ENCODE measurements around the gene SURF6. TPM values are rescaled to one million over a fixed set of nuclear protein-coding genes. Genes with fewer than 3 reads are reported as not detected.
"Not testable (repeated sequence)": the region's sequence is repeated elsewhere in the genome, so short reads cannot be mapped to it uniquely, and the experiment has no call there.

SURF6 gene
- total and polyA plus RNA-seq, 4 experiments from 2014 or later: 2.3 to 28.9 (median 21.0) TPM

DNA sequence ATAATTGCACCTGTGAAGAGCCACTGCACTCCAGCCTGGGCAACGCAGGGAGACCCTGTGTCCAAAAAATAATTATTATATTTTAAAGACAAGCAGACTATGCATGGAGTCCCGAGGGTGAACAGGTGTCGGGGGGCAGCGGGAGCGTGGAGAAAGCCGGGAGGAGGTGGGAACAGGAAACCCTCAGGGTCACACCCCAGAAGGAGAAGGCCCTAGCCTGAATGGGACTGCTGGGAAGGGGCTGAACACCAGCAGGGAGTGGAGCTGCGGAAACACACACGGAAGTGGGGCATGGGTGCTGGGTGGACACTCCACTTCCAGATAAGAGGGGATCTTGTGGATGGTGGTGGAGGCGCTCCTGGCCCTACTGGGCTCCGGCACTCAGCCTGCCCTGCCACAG lies 12.8 kb downstream of the SURF6 start:
- no peaks in the 10 kb centered on the region for H3K9me3 ChIP-seq (ENCODE audit: control insufficient read depth in 1 of 2, low read length in 2 of 2)
- no peaks in the 10 kb centered on the region for H3K27me3 ChIP-seq (ENCODE audit: insufficient read depth, low read length)
- Mint-ChIP-seq H3K36me3 (peaks cover 0 to 3% of the 10 kb centered on the region in 2 donors), H3K4me1 (peaks cover 0 to 3% (median 0%) of the 10 kb centered on the region in 4 donors), H3K27ac (no peak overlapping the region), H3K4me3 (no peak overlapping the region), H3K27me3 (no peaks in the 10 kb centered on the region), H3K9me3 (no peaks in the 10 kb centered on the region)
- no peaks in the 10 kb centered on the region for H3K36me3 ChIP-seq (ENCODE audit: insufficient read depth, low read length)
- H3K4me1 ChIP-seq (ENCODE audit: insufficient read depth, low read length): no peaks in the 10 kb centered on the region
- POLR2A ChIA-PET (ENCODE audit: partially characterized antibody): no interaction called here
- CTCF ChIA-PET (ENCODE audit: partially characterized antibody): no interaction called here
- H3K4me3 ChIP-seq (ENCODE audit: low read length in 2 of 2): no peak overlapping the region
- DNase-seq: no peak
- no peak overlapping the region for H3K27ac ChIP-seq (ENCODE audit: low read depth, low read length)
- intact Hi-C loops (cut with micrococcal nuclease): no loop called here

DNA sequence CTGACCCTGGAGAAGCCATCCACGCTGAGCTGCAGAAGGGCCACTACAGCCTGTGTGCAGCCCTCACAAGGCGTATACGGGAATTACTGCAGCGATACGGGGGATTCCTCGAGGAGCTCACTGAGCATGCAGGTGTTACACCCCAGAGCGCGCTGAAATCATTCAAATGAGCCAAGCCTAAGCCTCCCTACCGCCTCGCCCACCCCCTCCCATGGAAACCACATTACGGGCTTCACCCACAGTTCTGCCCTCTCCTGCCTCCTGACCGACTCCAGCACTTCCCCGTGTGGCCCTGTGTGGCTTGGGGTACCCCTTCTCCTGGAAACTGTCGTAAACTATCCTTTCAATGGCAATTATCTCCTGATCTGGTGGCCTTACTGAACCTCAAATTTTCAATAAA lies 13.3 kb downstream of the SURF6 start:
- DNase-seq: no peak
- H3K4me1 Mint-ChIP-seq: peaks cover 0 to 3% (median 0%) of the 10 kb centered on the region in 4 donors
- ChIA-PET CTCF (ENCODE audit: partially characterized antibody) (no interaction called here), POLR2A (ENCODE audit: partially characterized antibody) (no interaction called here)
- intact Hi-C loops (cut with micrococcal nuclease): no loop called here
- Histone ChIP-seq H3K9me3 (ENCODE audit: control insufficient read depth in 1 of 2, low read length in 2 of 2) (no peaks in the 10 kb centered on the region), H3K4me3 (ENCODE audit: low read length in 2 of 2) (no peak overlapping the region), H3K4me1 (ENCODE audit: insufficient read depth, low read length) (no peaks in the 10 kb centered on the region), H3K36me3 (ENCODE audit: insufficient read depth, low read length) (no peaks in the 10 kb centered on the region), H3K27ac (ENCODE audit: low read depth, low read length) (no peak overlapping the region), H3K27me3 (ENCODE audit: insufficient read depth, low read length) (no peaks in the 10 kb centered on the region)
- no peak overlapping the region for H3K4me3 Mint-ChIP-seq
- H3K27ac Mint-ChIP-seq: no peak overlapping the region
- H3K36me3 Mint-ChIP-seq: peaks cover 0 to 3% of the 10 kb centered on the region in 2 donors
- H3K9me3 Mint-ChIP-seq: no peaks in the 10 kb centered on the region
- H3K27me3 Mint-ChIP-seq: no peaks in the 10 kb centered on the region

DNA sequence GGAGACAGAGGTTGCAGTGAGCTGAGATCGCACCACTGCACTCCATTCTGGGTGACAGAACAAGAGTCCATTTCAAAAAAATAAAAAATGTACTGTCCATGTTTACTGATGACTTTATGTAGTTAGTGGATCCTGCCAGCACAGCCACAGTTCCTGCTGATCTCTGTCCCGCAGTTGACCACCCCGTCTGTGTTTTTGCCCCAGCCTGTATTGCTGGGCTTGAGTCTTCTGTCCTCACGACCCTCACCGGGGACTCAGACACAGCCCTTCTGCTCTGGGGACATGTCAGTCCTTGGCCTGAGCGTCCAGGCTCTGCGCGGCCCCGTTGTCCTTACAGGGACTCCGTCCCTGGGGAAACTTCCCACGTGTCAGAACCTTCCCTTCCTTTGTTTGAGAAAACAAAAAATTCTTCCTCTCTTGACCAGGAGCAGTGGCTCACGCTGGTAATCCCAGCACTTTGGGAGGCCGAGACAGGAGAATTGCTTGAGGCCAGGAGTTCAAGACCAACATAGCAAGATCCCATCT lies 14.5 kb downstream of the SURF6 start:
- Mint-ChIP-seq H3K4me1 (peaks cover 0 to 3% (median 0%) of the 10 kb centered on the region in 4 donors), H3K9me3 (no peaks in the 10 kb centered on the region), H3K4me3 (no peak overlapping the region), H3K36me3 (peaks cover 0 to 3% of the 10 kb centered on the region in 2 donors), H3K27me3 (peaks cover 0 to 2% of the 10 kb centered on the region in 2 donors), H3K27ac (no peak overlapping the region)
- Histone ChIP-seq H3K9me3 (ENCODE audit: control insufficient read depth in 1 of 2, low read length in 2 of 2) (no peaks in the 10 kb centered on the region), H3K4me3 (ENCODE audit: low read length in 2 of 2) (no peak overlapping the region), H3K27ac (ENCODE audit: low read depth, low read length) (no peak overlapping the region), H3K36me3 (ENCODE audit: insufficient read depth, low read length) (no peaks in the 10 kb centered on the region), H3K27me3 (ENCODE audit: insufficient read depth, low read length) (no peaks in the 10 kb centered on the region), H3K4me1 (ENCODE audit: insufficient read depth, low read length) (no peaks in the 10 kb centered on the region)
- intact Hi-C loops (cut with micrococcal nuclease): no loop called here
- ChIA-PET CTCF (ENCODE audit: partially characterized antibody) (no interaction called here), POLR2A (ENCODE audit: partially characterized antibody) (no interaction called here)
- DNase-seq: no peak

DNA sequence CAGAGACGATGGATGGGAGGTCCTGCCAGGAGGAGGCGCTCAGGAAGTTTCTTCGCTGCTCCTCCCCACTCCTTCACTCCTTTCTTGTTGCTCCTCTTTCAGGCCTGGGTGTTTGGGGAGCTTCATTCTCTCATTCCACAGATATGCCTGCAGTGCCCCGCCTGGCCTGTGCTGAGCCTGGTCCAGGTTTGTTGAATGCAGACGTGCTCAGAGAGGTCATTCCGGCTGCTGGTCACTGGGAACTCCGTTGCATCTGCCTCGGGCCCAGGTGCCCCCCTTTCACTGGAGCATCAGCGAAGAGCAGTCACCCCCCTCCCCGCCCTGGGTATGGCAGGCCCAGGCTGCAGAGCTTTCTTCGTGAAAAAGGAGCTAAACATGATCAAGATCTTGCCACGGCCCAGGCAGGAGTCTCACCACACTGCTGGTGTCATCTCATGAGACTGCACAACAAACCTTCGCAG lies 15.5 kb downstream of the SURF6 start:
- no peak overlapping the region for H3K27ac Mint-ChIP-seq
- no peak overlapping the region for H3K27ac ChIP-seq (ENCODE audit: low read depth, low read length)
- H3K27me3 ChIP-seq (ENCODE audit: insufficient read depth, low read length): no peaks in the 10 kb centered on the region
- H3K4me1 ChIP-seq (ENCODE audit: insufficient read depth, low read length): no peaks in the 10 kb centered on the region
- H3K4me3 Mint-ChIP-seq: no peak overlapping the region
- DNase-seq: no peak
- H3K36me3 ChIP-seq (ENCODE audit: insufficient read depth, low read length): no peaks in the 10 kb centered on the region
- peaks cover 0 to 1% (median 0%) of the 10 kb centered on the region in 8 donors for H3K9me3 Mint-ChIP-seq
- H3K9me3 ChIP-seq (ENCODE audit: control insufficient read depth in 1 of 2, low read length in 2 of 2): no peaks in the 10 kb centered on the region
- H3K36me3 Mint-ChIP-seq: no peaks in the 10 kb centered on the region
- no peaks in the 10 kb centered on the region for H3K4me1 Mint-ChIP-seq
- H3K4me3 ChIP-seq (ENCODE audit: low read length in 2 of 2): no peak overlapping the region
- peaks cover 0 to 2% of the 10 kb centered on the region in 2 donors for H3K27me3 Mint-ChIP-seq
- POLR2A ChIA-PET (ENCODE audit: partially characterized antibody): no interaction called here
- intact Hi-C loops (cut with micrococcal nuclease): no loop called here
- CTCF ChIA-PET (ENCODE audit: partially characterized antibody): no interaction called here

DNA sequence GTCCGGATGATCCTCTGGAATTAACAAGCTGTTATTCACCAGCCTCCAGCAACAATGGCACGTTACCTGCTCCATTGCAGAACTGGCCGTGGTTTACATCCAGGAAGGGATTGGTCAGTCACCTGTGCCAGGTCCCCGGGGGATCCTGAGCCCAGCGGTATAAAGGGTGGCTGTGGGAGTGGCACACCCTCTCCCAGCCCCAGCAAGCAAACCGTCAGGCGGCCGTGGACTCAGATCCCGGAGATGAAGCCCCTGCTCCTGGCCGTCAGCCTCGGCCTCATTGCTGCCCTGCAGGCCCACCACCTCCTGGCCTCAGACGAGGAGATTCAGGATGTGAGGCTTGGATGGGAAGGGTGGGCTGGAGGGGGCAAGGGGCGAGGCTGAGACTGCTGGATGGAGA lies 18.4 kb downstream of the SURF6 start:
- H3K27ac Mint-ChIP-seq; POLR2A ChIA-PET (ENCODE audit: partially characterized antibody); H3K9me3 ChIP-seq (ENCODE audit: control insufficient read depth in 1 of 2, low read length in 2 of 2); H3K36me3 Mint-ChIP-seq; H3K36me3 ChIP-seq (ENCODE audit: insufficient read depth, low read length); CTCF ChIA-PET (ENCODE audit: partially characterized antibody); H3K9me3 Mint-ChIP-seq; intact Hi-C loops (cut with micrococcal nuclease); H3K4me3 Mint-ChIP-seq; H3K27me3 ChIP-seq (ENCODE audit: insufficient read depth, low read length); H3K4me3 ChIP-seq (ENCODE audit: low read length in 2 of 2); DNase-seq; H3K27me3 Mint-ChIP-seq; H3K27ac ChIP-seq (ENCODE audit: low read depth, low read length); H3K4me1 Mint-ChIP-seq; H3K4me1 ChIP-seq (ENCODE audit: insufficient read depth, low read length): not testable (repeated sequence)

DNA sequence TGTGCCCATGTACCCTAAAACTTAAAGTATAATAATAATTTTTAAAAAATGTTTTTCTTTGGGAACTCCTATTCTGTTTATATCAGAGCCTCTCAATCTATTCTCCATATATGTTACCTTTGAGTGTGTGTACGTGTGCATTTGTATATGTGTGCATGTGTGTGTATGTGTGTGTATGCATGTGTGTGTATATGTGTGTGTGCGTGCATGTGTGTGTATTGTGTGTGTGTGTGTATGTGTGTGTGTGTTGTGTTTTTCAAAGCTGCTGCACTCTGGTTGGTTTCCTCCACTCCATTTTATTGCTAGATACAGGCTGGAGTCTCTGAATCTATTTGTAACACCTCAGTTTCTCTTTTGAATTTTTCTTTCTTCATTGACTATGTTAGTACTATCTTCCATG lies 20.0 kb downstream of the SURF6 start:
- H3K36me3 ChIP-seq (ENCODE audit: insufficient read depth, low read length): no peaks in the 10 kb centered on the region
- Mint-ChIP-seq H3K4me3 (no peak overlapping the region), H3K4me1 (no peaks in the 10 kb centered on the region), H3K27ac (no peak overlapping the region), H3K9me3 (peaks cover 0 to 1% (median 0%) of the 10 kb centered on the region in 8 donors), H3K27me3 (peaks cover 0 to 3% of the 10 kb centered on the region in 2 donors), H3K36me3 (no peaks in the 10 kb centered on the region)
- CTCF ChIA-PET (ENCODE audit: partially characterized antibody): no interaction called here
- no peaks in the 10 kb centered on the region for H3K9me3 ChIP-seq (ENCODE audit: control insufficient read depth in 1 of 2, low read length in 2 of 2)
- intact Hi-C loops (cut with micrococcal nuclease): no loop called here
- H3K4me1 ChIP-seq (ENCODE audit: insufficient read depth, low read length): no peaks in the 10 kb centered on the region
- no peak overlapping the region for H3K27ac ChIP-seq (ENCODE audit: low read depth, low read length)
- no peak for DNase-seq
- POLR2A ChIA-PET (ENCODE audit: partially characterized antibody): no interaction called here
- no peaks in the 10 kb centered on the region for H3K27me3 ChIP-seq (ENCODE audit: insufficient read depth, low read length)
- no peak overlapping the region for H3K4me3 ChIP-seq (ENCODE audit: low read length in 2 of 2)

DNA sequence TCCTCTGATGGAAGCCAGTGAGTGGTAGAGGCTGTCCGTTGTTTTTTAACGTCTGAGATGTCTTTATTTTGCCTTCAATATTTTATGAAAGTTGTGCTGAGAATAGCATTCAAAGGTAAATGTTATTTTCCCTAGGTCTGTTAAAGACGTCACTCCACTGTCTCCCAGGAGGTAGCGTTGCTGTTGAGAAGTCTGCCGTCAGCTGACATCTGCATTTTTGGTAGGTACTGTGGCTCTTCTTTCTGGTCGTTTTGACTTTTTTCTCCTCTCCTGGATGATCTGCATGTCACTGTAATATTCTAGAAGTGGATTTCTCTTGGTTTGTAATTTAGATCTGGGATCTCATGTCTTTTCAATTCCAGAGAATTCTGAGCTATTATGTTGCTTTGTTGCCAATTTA lies 26.4 kb downstream of the SURF6 start:
- Histone ChIP-seq H3K4me1 (ENCODE audit: insufficient read depth, low read length) (no peaks in the 10 kb centered on the region), H3K27ac (ENCODE audit: low read depth, low read length) (no peak overlapping the region), H3K36me3 (ENCODE audit: insufficient read depth, low read length) (no peaks in the 10 kb centered on the region), H3K4me3 (ENCODE audit: low read length in 2 of 2) (no peak overlapping the region), H3K27me3 (ENCODE audit: insufficient read depth, low read length) (no peaks in the 10 kb centered on the region), H3K9me3 (ENCODE audit: control insufficient read depth in 1 of 2, low read length in 2 of 2) (no peaks in the 10 kb centered on the region)
- intact Hi-C loops (cut with micrococcal nuclease): no loop called here
- Mint-ChIP-seq H3K4me3 (no peak overlapping the region), H3K27me3 (peaks cover 10 to 19% of the 10 kb centered on the region in 2 donors), H3K4me1 (no peaks in the 10 kb centered on the region), H3K27ac (no peak overlapping the region), H3K36me3 (no peaks in the 10 kb centered on the region), H3K9me3 (peaks cover 0 to 1% (median 0%) of the 10 kb centered on the region in 8 donors)
- ChIA-PET POLR2A (ENCODE audit: partially characterized antibody) (no interaction called here), CTCF (ENCODE audit: partially characterized antibody) (no interaction called here)
- no peak for DNase-seq

DNA sequence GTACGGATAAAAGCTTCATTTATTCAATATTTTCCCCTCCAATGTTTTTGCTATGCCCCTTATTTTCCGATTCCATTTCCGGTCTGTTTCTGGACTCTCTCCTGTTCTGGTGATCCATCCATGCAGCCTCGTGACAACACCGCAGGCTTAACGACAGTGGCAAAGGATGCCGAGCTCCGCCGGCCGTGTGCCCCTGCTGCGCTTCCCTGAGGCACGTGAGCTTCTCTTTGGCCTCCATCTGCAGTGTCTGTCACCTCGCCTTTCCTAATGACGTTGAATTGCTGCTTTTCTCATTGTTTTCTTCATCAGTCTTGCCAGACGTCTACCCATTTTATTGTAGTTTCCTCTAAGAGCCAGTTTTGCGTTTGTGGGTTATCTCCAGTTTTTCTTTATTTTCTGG lies 28.7 kb downstream of the SURF6 start:
- Mint-ChIP-seq H3K27me3 (peaks cover 10 to 19% of the 10 kb centered on the region in 2 donors), H3K9me3 (peaks cover 0 to 1% (median 0%) of the 10 kb centered on the region in 8 donors), H3K36me3 (no peaks in the 10 kb centered on the region), H3K4me1 (no peaks in the 10 kb centered on the region), H3K4me3 (no peak overlapping the region), H3K27ac (no peak overlapping the region)
- ChIA-PET CTCF (ENCODE audit: partially characterized antibody) (no interaction called here), POLR2A (ENCODE audit: partially characterized antibody) (no interaction called here)
- DNase-seq: no peak
- Histone ChIP-seq H3K27ac (ENCODE audit: low read depth, low read length) (no peak overlapping the region), H3K36me3 (ENCODE audit: insufficient read depth, low read length) (no peaks in the 10 kb centered on the region), H3K4me1 (ENCODE audit: insufficient read depth, low read length) (no peaks in the 10 kb centered on the region), H3K9me3 (ENCODE audit: control insufficient read depth in 1 of 2, low read length in 2 of 2) (no peaks in the 10 kb centered on the region), H3K27me3 (ENCODE audit: insufficient read depth, low read length) (no peaks in the 10 kb centered on the region), H3K4me3 (ENCODE audit: low read length in 2 of 2) (no peak overlapping the region)
- intact Hi-C loops (cut with micrococcal nuclease): no loop called here

Data from CD4-positive, alpha-beta memory T cell (primary cell).